ENCODE measurements around the gene NLRP11. TPM values are rescaled to one million over a fixed set of nuclear protein-coding genes. Genes with fewer than 3 reads are reported as not detected.
"Not testable (repeated sequence)": the region's sequence is repeated elsewhere in the genome, so short reads cannot be mapped to it uniquely, and the experiment has no call there.

The NLRP11 gene
- polyA plus RNA-seq, 3 donors = 0.06 to 0.27 (median 0.23) TPM

DNA sequence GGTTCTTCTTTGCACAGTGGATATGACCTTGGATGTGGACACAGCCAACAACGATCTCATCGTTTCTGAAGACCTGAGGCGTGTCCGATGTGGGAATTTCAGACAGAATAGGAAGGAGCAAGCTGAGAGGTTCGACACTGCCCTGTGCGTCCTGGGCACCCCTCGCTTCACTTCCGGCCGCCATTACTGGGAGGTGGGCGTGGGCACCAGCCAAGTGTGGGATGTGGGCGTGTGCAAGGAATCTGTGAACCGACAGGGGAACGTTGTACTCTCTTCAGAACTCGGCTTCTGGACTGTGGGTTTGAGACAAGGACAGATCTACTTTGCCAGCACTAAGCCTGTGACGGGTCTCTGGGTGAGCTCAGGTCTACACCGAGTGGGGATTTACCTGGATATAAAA lies 53.5 kb downstream of the NLRP11 start:
- no peak for DNase-seq

DNA sequence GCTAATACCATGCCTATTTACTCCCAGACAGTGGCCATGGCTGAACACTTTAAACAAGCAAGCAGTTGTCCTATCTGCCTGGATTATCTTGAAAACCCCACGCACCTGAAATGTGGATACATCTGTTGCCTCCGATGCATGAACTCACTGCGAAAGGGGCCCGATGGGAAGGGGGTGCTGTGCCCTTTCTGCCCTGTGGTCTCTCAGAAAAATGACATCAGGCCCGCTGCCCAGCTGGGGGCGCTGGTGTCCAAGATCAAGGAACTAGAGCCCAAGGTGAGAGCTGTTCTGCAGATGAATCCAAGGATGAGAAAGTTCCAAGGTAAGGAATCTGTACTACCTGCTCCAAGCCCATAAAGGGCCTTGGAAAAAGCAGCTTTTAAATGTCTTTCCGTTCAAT lies 54.3 kb downstream of the NLRP11 start:
- DNase-seq = no peak

DNA sequence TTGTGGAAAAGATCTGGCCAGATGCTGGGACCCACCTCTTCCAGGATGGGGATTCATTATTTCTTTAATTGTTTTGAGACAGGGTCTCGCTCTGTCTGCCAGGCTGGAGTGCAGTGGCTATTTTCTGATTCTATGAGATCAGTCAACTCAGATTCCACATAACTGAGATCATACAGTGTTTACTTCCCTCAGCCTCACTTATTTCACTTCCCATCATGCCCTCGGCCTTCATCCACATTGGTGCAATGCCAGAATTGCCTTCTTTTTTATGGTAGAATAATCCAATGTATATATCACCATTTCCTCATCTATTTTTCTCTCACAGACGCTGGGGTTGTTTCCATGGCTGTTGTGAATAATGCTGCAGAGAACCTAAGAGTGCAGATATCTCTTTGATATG lies 62.2 kb downstream of the NLRP11 start:
- DNase-seq = not testable (repeated sequence)

DNA sequence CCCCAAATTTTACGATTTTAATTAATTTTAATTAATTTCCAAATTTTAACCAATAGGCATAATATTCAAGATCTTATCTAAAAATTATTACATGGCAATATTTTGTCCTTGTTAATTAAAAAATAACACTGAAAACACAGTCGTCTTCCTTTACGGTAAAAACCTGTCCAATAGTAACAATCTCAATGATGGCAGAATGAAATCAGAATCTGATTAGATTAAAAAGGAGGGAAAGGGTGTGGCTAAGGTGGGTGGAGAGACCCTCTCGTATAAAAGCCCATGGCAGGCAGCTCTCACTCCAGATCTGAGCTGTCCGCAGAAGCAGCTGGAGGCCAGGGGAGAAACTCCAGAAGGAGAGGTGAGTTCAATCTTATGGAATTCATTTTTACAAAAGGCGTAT lies 63.0 kb downstream of the NLRP11 start, which contains the start of gene RFPL4AL1:
Gene RFPL4AL1, plus strand, starts transcription at position 301 of the 400 bp plus-strand sequence. CDS start 2,687 bp downstream, outside the sequence.
- DNase-seq = not testable (repeated sequence)

DNA sequence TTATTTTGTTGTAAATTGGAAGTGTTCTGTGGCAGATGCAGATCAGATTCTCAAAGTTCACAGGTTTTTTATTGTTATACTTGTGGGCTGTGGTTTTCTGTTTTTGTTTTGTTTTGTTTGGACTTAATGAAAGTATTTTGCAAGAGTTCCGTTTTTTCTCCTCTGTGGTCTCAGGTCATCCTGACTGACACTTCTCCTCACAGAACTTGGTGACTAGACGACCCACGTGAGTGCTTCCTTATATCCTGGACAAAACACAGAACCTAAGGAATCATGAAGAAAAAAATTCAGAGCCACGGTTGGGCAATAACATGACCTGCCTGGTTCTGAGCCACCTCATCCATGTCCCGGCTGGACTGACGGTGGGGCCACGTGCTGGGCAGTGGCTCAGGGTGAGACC lies 65.3 kb downstream of the NLRP11 start:
- no peak for DNase-seq

DNA sequence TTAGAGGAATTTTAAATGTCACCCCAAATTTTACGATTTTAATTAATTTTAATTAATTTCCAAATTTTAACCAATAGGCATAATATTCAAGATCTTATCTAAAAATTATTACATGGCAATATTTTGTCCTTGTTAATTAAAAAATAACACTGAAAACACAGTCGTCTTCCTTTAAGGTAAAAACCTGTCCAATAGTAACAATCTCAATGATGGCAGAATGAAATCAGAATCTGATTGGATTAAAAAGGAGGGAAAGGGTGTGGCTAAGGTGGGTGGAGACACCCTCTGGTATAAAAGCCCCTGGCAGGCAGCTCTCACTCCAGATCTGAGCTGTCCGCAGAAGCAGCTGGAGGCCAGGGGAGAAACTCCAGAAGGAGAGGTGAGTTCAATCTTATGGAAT lies 73.0 kb downstream of the NLRP11 start, which contains the start of gene RFPL4A:
Gene RFPL4A, plus strand, starts transcription at position 301 of the 400 bp plus-strand sequence. CDS start 2,704 bp downstream, outside the sequence.
- DNase-seq = not testable (repeated sequence)

DNA sequence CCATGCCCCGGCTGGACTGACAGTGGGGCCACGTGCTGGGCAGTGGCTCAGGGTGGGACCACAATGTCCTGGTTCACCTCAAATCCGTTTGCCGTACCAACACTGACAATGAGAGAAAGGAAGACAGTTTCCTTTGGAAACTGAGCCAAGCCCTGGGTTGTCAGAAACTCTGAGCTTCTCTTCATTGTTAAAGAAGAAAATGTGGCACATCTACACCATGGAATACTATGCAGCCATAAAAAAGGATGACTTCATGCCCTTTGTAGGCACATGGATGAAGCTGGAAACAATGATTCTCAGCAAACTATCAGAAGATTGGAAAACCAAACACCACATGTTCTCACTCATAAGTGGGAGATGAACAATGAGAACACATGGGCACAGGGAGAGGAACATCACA lies 75.0 kb downstream of the NLRP11 start:
- not testable (repeated sequence) for DNase-seq

DNA sequence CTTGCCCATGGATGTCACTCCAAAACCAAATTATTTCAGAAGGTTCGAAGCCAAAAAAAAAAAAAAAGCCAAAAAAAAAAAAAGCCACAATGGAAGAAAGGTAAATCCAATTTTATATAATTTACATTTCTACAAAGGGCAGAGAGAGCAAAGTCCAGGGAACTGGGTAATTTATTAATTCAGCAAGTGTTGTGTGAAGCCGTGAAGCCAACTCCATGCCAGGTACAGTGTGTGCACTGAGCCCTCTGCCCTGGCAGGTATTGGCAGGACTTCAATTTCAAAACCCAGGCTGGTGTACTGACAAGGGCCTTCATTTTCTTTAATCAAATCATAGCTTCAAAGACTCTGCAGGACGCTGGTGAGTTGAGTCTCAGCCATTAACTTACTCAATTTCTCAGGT lies 78.4 kb downstream of the NLRP11 start:
- no peak for DNase-seq

DNA sequence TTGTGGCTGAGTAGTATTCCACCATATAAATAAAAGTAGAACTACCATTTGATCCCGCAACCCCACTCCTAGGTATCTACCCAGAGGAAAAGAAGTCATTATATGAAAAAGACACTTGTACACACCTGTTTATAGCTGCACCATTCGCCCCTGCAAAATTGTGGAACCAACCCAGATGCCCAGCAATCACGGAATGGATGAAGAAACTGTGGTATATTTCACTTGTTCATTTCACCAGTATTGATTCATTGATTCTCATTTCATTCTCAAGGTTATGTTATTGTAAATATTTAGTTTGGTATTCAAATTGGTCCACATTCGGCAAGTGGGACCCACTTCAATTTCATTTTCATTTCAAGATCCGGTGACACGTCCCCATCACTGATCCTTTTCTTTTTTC lies 81.1 kb downstream of the NLRP11 start:
- no peak for DNase-seq

DNA sequence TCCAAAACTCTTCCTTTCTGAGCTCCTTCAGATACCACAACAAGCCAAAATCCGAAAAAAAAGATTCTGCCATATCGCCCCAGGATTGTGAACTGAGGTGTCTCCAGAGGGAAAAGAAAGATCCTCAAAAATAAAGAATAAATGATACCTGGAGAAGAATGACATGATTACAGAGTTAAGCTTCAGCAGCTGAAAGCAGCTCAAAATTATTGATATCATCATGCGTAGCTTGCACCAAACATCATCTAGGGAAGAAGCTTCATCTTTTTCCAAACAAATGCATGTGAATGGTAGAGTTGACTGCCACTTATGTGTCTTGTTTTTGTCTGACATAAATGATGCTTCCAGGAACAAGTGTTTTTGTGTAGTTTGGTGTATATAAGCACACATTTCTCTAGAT lies 93.5 kb downstream of the NLRP11 start, which contains the start of gene NLRP9:
Gene NLRP9, minus strand, starts transcription at position 101 of the 400 bp plus-strand sequence. Its CDS starts 28 bp downstream, at position 73.
- no peak for DNase-seq

Other genes starting within 250 kb of the NLRP11 start
- 10 to 100 TPM; 25.2 to 27.9 (median 25.6) TPM for gene FIZ1, start 232.5 kb downstream of the NLRP11 start, polyA plus RNA-seq (ENCODE audit: insufficient read length in 3 of 3)
- gene ZNF524, start 231.7 kb downstream of the NLRP11 start, polyA plus RNA-seq (ENCODE audit: insufficient read length in 3 of 3) = 10 to 100 TPM; 10.5 to 13.2 (median 12.4) TPM
- 10 to 100 TPM in 2 of 3 donors, 1 to 10 TPM in 1; 9.9 to 13.5 (median 11.6) TPM for gene ZNF865, start 226.4 kb downstream of the NLRP11 start, polyA plus RNA-seq (ENCODE audit: insufficient read length in 3 of 3)
- gene ZNF784, start 207.4 kb downstream of the NLRP11 start, polyA plus RNA-seq (ENCODE audit: insufficient read length in 3 of 3) = 10 to 100 TPM; 13.6 to 15.9 (median 13.9) TPM
- gene ZNF580, start 191.0 kb downstream of the NLRP11 start, polyA plus RNA-seq (ENCODE audit: insufficient read length in 3 of 3) = 10 to 100 TPM; 55.8 to 60.5 (median 57.3) TPM
- 10 to 100 TPM; 28.3 to 35.1 (median 32.8) TPM for gene ZNF581, start 188.3 kb downstream of the NLRP11 start, polyA plus RNA-seq (ENCODE audit: insufficient read length in 3 of 3)
- 10 to 100 TPM; 28.0 to 30.2 (median 28.2) TPM for gene CCDC106, start 183.8 kb downstream of the NLRP11 start, polyA plus RNA-seq (ENCODE audit: insufficient read length in 3 of 3)
- gene U2AF2, start 177.0 kb downstream of the NLRP11 start, polyA plus RNA-seq (ENCODE audit: insufficient read length in 3 of 3) = 100 to 1,000 TPM; 198 to 235 (median 219) TPM
- gene EPN1, start 156.8 kb downstream of the NLRP11 start, polyA plus RNA-seq (ENCODE audit: insufficient read length in 3 of 3) = 100 to 1,000 TPM; 123 to 173 (median 140) TPM
- under 1 TPM in 1 of 3 donors, not detected in 2; 0.05 TPM for gene NLRP9, start 93.6 kb downstream of the NLRP11 start, polyA plus RNA-seq (ENCODE audit: insufficient read length in 3 of 3)
- under 1 TPM in 2 of 3 donors, not detected in 1; 0.09 to 0.22 TPM for gene RFPL4A, start 72.9 kb downstream of the NLRP11 start, polyA plus RNA-seq (ENCODE audit: insufficient read length in 3 of 3)
- not detected for gene RFPL4AL1, start 62.9 kb downstream of the NLRP11 start, polyA plus RNA-seq (ENCODE audit: insufficient read length in 3 of 3)
- gene NLRP4, start 4.5 kb upstream of the NLRP11 start, polyA plus RNA-seq (ENCODE audit: insufficient read length in 3 of 3) = not detected
- gene NLRP13, start 100.3 kb upstream of the NLRP11 start, polyA plus RNA-seq (ENCODE audit: insufficient read length in 3 of 3) = not detected
- gene NLRP8, start 115.8 kb upstream of the NLRP11 start, polyA plus RNA-seq (ENCODE audit: insufficient read length in 3 of 3) = not detected
- not detected for gene NLRP5, start 154.8 kb upstream of the NLRP11 start, polyA plus RNA-seq (ENCODE audit: insufficient read length in 3 of 3)

Data from renal pelvis (tissue), 4 donors.